CD4-positive, alpha-beta T cell (primary cell): ENCODE measurements around the gene RAMAC. TPM values are rescaled to one million over a fixed set of nuclear protein-coding genes. Genes with fewer than 3 reads are reported as not detected.

Source experiments
- ATAC-seq: fragments of 200-7000 bp; cut with Tn5 transposase; one replicate; pipeline ENCODE4 v1.10.0; 2022; ENCODE audit warnings: mild to moderate bottlenecking; ENCODE audit not compliant: poor library complexity
- CTCF ChIA-PET: fragments of 350-600 bp; sonication (Branson Sonifier 250); formaldehyde crosslinking; loops from one replicate; lab custom pipeline; 2021; ENCODE audit warnings: antibody characterized with exemption, inconsistent platforms; lab: Charles Lee
- POLR2A ChIA-PET: fragments of 350-600 bp; sonication (Branson Sonifier 250); formaldehyde crosslinking; loops from one replicate; lab custom pipeline; 2021; ENCODE audit warnings: antibody characterized with exemption, inconsistent platforms; lab: Charles Lee
- DNase-seq, 14 experiments: peaks; one replicate each; pipeline ENCODE4 v3.0.0-alpha.2; 2013 to 2020; ENCODE audit warnings: mixed read lengths in 2 of 14
- H3K27ac ChIP-seq, 2 donors: one replicate each; pipeline versions ENCODE4 v1.5.1 to v1.7.0; 2013; ENCODE audit warnings: low read length in 2 of 2, low read depth in 1 of 2, mild to moderate bottlenecking in 1 of 2
- H3K27me3 ChIP-seq, 2 experiments: 1 replicate in 1 of 2; 2 replicates in 1 of 2; pipeline versions ENCODE4 v1.6.1 to v1.7.0; 2013; ENCODE audit warnings: low read length in 2 of 2, control low read depth in 1 of 2, mild to moderate bottlenecking in 1 of 2, moderate library complexity in 1 of 2; ENCODE audit not compliant: insufficient read depth in 2 of 2, control insufficient read depth in 1 of 2
- H3K36me3 ChIP-seq: one replicate; pipeline ENCODE4 v1.6.1; 2013; ENCODE audit warnings: low read length, control low read depth; ENCODE audit not compliant: insufficient read depth
- H3K4me1 ChIP-seq: one replicate; pipeline ENCODE4 v1.6.1; 2013; ENCODE audit warnings: low read length, control low read depth; ENCODE audit not compliant: insufficient read depth
- H3K4me3 ChIP-seq: one replicate; pipeline ENCODE4 v1.5.1; 2013; ENCODE audit warnings: mild to moderate bottlenecking, low read length, moderate library complexity
- H3K9me3 ChIP-seq, 2 experiments: 1 replicate in 1 of 2; 2 replicates in 1 of 2; pipeline versions ENCODE4 v1.6.1 to v1.7.0; 2013; ENCODE audit warnings: low read length in 2 of 2, mild to moderate bottlenecking in 2 of 2, control low read depth in 1 of 2, moderate library complexity in 1 of 2; ENCODE audit not compliant: control insufficient read depth in 1 of 2, insufficient read depth in 1 of 2
- H3K27ac Mint-ChIP-seq: one replicate; pipeline ENCODE4 v1.8.0; 2020; ENCODE audit warnings: mixed read lengths
- H3K27me3 Mint-ChIP-seq: one replicate; pipeline ENCODE4 v1.8.0; 2021; ENCODE audit warnings: mixed read lengths
- H3K36me3 Mint-ChIP-seq: one replicate; pipeline ENCODE4 v1.8.0; 2021; ENCODE audit warnings: low read depth, mixed read lengths
- H3K4me1 Mint-ChIP-seq: one replicate; pipeline ENCODE4 v1.8.0; 2021; ENCODE audit warnings: low read depth, mixed read lengths
- H3K4me3 Mint-ChIP-seq: one replicate; pipeline ENCODE4 v1.8.0; 2020; ENCODE audit warnings: mild to moderate bottlenecking, mixed read lengths
- H3K9me3 Mint-ChIP-seq: one replicate; pipeline ENCODE4 v1.8.0; 2020; ENCODE audit warnings: mixed read lengths
- intact Hi-C, 2 experiments: fragments of 100-400 bp; cut with DNase I in 1 of 2; cut with micrococcal nuclease in 1 of 2; formaldehyde crosslinking; loops; one replicate each; pipeline versions ENCODE4 v1.15.1 to v1.9.0; 2023 to 2025; cut with DNase I, micrococcal nuclease
- total RNA-seq, 174 experiments: library from RNA in 2 of 174; stranded (reverse) in 2 of 174; gene quantifications; one replicate each; pipeline ENCODE4 v1.2.3 and lab custom pipeline; 2021 to 2026
- TF ChIP-seq, protein P1 (sequence below): fragments of 200-600 bp; IDR thresholded peaks from one replicate; pipeline ENCODE4 v1.8.0; 2022; ENCODE audit warnings: antibody characterized with exemption, mild to moderate bottlenecking

Gene RAMAC
- total RNA-seq, 2 experiments from 2014 or later: 25.5 to 26.5 TPM

DNA sequence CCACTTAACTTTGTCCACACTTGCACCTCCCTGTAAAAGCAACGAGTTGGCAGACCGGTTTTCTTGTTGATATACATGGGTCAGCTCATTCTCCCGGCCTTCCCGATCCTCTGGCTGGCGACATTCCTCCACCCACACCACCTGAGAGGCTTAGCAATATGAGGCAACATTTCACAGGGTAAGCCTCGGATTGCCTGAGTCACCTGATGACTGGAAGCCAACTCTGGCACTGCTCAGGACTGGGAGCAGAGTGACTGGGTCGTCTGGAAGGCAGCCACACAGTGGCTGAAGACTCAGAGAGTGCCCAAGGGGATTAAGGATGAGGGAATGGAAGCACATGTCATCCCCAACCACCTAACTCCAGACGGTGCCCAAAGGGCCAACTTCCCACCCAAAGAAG is 43.3 kb upstream of the RAMAC start:
- Histone ChIP-seq H3K4me1 (no peaks in the 10 kb centered on the region), H3K9me3 (no peaks in the 10 kb centered on the region), H3K27ac (no peak overlapping the region), H3K27me3 (no peaks in the 10 kb centered on the region), H3K36me3 (no peaks in the 10 kb centered on the region), H3K4me3 (no peak overlapping the region)
- H3K27me3 Mint-ChIP-seq: peaks cover 28% of the 10 kb centered on the region
- intact Hi-C loops: no loop called here
- no peak overlapping the region for H3K4me3 Mint-ChIP-seq
- H3K4me1 Mint-ChIP-seq: no peaks in the 10 kb centered on the region
- ATAC-seq (no peak), DNase-seq (no peak)
- no peaks in the 10 kb centered on the region for H3K9me3 Mint-ChIP-seq
- CTCF ChIA-PET: no interaction called here
- no peak overlapping the region for H3K27ac Mint-ChIP-seq
- TF ChIP-seq, protein P1, sequence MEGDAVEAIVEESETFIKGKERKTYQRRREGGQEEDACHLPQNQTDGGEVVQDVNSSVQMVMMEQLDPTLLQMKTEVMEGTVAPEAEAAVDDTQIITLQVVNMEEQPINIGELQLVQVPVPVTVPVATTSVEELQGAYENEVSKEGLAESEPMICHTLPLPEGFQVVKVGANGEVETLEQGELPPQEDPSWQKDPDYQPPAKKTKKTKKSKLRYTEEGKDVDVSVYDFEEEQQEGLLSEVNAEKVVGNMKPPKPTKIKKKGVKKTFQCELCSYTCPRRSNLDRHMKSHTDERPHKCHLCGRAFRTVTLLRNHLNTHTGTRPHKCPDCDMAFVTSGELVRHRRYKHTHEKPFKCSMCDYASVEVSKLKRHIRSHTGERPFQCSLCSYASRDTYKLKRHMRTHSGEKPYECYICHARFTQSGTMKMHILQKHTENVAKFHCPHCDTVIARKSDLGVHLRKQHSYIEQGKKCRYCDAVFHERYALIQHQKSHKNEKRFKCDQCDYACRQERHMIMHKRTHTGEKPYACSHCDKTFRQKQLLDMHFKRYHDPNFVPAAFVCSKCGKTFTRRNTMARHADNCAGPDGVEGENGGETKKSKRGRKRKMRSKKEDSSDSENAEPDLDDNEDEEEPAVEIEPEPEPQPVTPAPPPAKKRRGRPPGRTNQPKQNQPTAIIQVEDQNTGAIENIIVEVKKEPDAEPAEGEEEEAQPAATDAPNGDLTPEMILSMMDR: no peak
- POLR2A ChIA-PET: no interaction called here
- no peaks in the 10 kb centered on the region for H3K36me3 Mint-ChIP-seq

- Histone ChIP-seq H3K27me3 (no peaks in the 10 kb centered on the region), H3K27ac (no peak overlapping the region), H3K4me3 (no peak overlapping the region), H3K9me3 (no peaks in the 10 kb centered on the region), H3K36me3 (no peaks in the 10 kb centered on the region), H3K4me1 (no peaks in the 10 kb centered on the region)
- no peaks in the 10 kb centered on the region for H3K9me3 Mint-ChIP-seq
- TF ChIP-seq, protein P1: no peak
- ATAC-seq (no peak), DNase-seq (no peak)
- peaks cover 28% of the 10 kb centered on the region for H3K27me3 Mint-ChIP-seq
- intact Hi-C loops: no loop called here
- H3K36me3 Mint-ChIP-seq: no peaks in the 10 kb centered on the region
- H3K4me1 Mint-ChIP-seq: no peaks in the 10 kb centered on the region
- no peak overlapping the region for H3K4me3 Mint-ChIP-seq
- ChIA-PET CTCF (no interaction called here), POLR2A (no interaction called here)
- H3K27ac Mint-ChIP-seq: no peak overlapping the region
Measured at GRCh38 chr15:82943176-82943575, 42.8 kb upstream of the RAMAC start.

GRCh38 chr15:82944056-82944455 is 42.0 kb upstream of the RAMAC start:
- Histone ChIP-seq H3K4me1 (no peaks in the 10 kb centered on the region), H3K36me3 (no peaks in the 10 kb centered on the region), H3K27ac (no peak overlapping the region), H3K9me3 (no peaks in the 10 kb centered on the region), H3K27me3 (peaks cover 0 to 6% of the 10 kb centered on the region in 2 experiments), H3K4me3 (no peak overlapping the region)
- intact Hi-C loops: no loop called here
- ChIA-PET POLR2A (no interaction called here), CTCF (interaction anchor here (0.7 kb wide), 1 partner anchor 27 kb away, joined by 3 read pairs; no protein-coding TSS in a partner anchor)
- H3K4me1 Mint-ChIP-seq: no peaks in the 10 kb centered on the region
- peaks cover 19% of the 10 kb centered on the region for H3K27me3 Mint-ChIP-seq
- no peak overlapping the region for H3K27ac Mint-ChIP-seq
- H3K9me3 Mint-ChIP-seq: no peaks in the 10 kb centered on the region
- TF ChIP-seq, protein P1: no peak
- no peaks in the 10 kb centered on the region for H3K36me3 Mint-ChIP-seq
- no peak overlapping the region for H3K4me3 Mint-ChIP-seq
- ATAC-seq (no peak), DNase-seq (no peak)
